H9 (cell line): Measurements from ENCODE around the gene EVI5. TPM values are rescaled to one million over a fixed set of nuclear protein-coding genes. Genes with fewer than 3 reads are reported as not detected.

Experiments
- DNase-seq: peaks from one replicate; pipeline ENCODE4 v3.0.0-alpha.2; 2017
- H2AFZ ChIP-seq: one replicate; pipeline ENCODE4 v1.6.1; 2013; ENCODE audit warnings: mild to moderate bottlenecking, low read length, control low read depth, moderate library complexity
- H2AK5ac ChIP-seq: 2 replicates; pipeline ENCODE4 v1.6.1; 2013; ENCODE audit warnings: low read length, control low read depth, mixed read lengths; ENCODE audit not compliant: insufficient read length
- H2BK120ac ChIP-seq: one replicate; pipeline ENCODE4 v1.6.1; 2013; ENCODE audit warnings: low read depth, mild to moderate bottlenecking, low read length, control low read depth, inconsistent platforms; ENCODE audit not compliant: poor library complexity, severe bottlenecking
- H2BK12ac ChIP-seq: 2 replicates; pipeline ENCODE4 v1.6.1; 2013; ENCODE audit warnings: low read length, control low read depth, mixed read lengths, low read depth; ENCODE audit not compliant: insufficient read length
- H2BK15ac ChIP-seq: 2 replicates; pipeline ENCODE4 v1.6.1; 2013; ENCODE audit warnings: low read depth, low read length, control low read depth
- H2BK20ac ChIP-seq: one replicate; pipeline ENCODE4 v1.6.1; 2013; ENCODE audit warnings: low read depth, mild to moderate bottlenecking, low read length, control low read depth, inconsistent platforms; ENCODE audit not compliant: poor library complexity, severe bottlenecking
- H2BK5ac ChIP-seq: 2 replicates; pipeline ENCODE4 v1.6.1; 2013; ENCODE audit warnings: low read length, control low read depth, mixed read lengths; ENCODE audit not compliant: insufficient read length
- H3K14ac ChIP-seq: 2 replicates; pipeline ENCODE4 v1.6.1; 2013; ENCODE audit warnings: low read length, control low read depth; ENCODE audit not compliant: insufficient read depth
- H3K18ac ChIP-seq: 2 replicates; pipeline ENCODE4 v1.6.1; 2013; ENCODE audit warnings: low read depth, mild to moderate bottlenecking, mixed read lengths, low read length, control low read depth; ENCODE audit not compliant: insufficient read length
- H3K23ac ChIP-seq: 2 replicates; pipeline ENCODE4 v1.6.1; 2013; ENCODE audit warnings: low read length, control low read depth, mixed read lengths, low read depth; ENCODE audit not compliant: insufficient read length
- H3K23me2 ChIP-seq: 2 replicates; pipeline ENCODE4 v1.6.1; 2013; ENCODE audit warnings: low read depth, mild to moderate bottlenecking, mixed read lengths, low read length, control low read depth; ENCODE audit not compliant: insufficient read length, poor library complexity, severe bottlenecking
- H3K27ac ChIP-seq: 2 replicates; pipeline ENCODE4 v1.5.1; 2013; ENCODE audit warnings: low read length, control low read depth, mixed read lengths, low read depth; ENCODE audit not compliant: insufficient read length
- H3K27me3 ChIP-seq: 2 replicates; pipeline ENCODE4 v1.6.1; 2013; ENCODE audit warnings: low read length, control low read depth, inconsistent platforms; ENCODE audit not compliant: insufficient read depth
- H3K4ac ChIP-seq: 2 replicates; pipeline ENCODE4 v1.6.1; 2013; ENCODE audit warnings: low read depth, mild to moderate bottlenecking, control low read depth, inconsistent platforms, low read length, moderate library complexity
- H3K4me1 ChIP-seq: 2 replicates; pipeline ENCODE4 v1.6.1; 2013; ENCODE audit warnings: low read length, control low read depth, inconsistent platforms; ENCODE audit not compliant: insufficient read depth
- H3K4me2 ChIP-seq: 2 replicates; pipeline ENCODE4 v1.6.1; 2013; ENCODE audit warnings: low read length, control low read depth, mixed read lengths; ENCODE audit not compliant: insufficient read length, insufficient read depth
- H3K56ac ChIP-seq: 2 replicates; pipeline ENCODE4 v1.6.1; 2013; ENCODE audit warnings: low read depth, mild to moderate bottlenecking, mixed read lengths, low read length, control low read depth; ENCODE audit not compliant: insufficient read length
- H3K79me1 ChIP-seq: 2 replicates; pipeline ENCODE4 v1.6.1; 2013; ENCODE audit warnings: low read depth, mild to moderate bottlenecking, moderate library complexity, low read length, control low read depth, inconsistent platforms; ENCODE audit not compliant: insufficient read depth, poor library complexity, severe bottlenecking
- H3K79me2 ChIP-seq: 2 replicates; pipeline ENCODE4 v1.6.1; 2013; ENCODE audit warnings: low read length, control low read depth, inconsistent platforms; ENCODE audit not compliant: insufficient read depth
- H3K9ac ChIP-seq: 2 replicates; pipeline ENCODE4 v1.6.1; 2013; ENCODE audit warnings: low read length, control low read depth, mixed read lengths; ENCODE audit not compliant: insufficient read length; ENCODE audit errors: extremely low read depth
- H3K9me3 ChIP-seq: one replicate; pipeline ENCODE4 v1.6.1; 2013; ENCODE audit warnings: low read depth, low read length, inconsistent platforms; ENCODE audit not compliant: control insufficient read depth
- H3T11ph ChIP-seq: one replicate; pipeline ENCODE4 v1.6.1; 2013; ENCODE audit warnings: mild to moderate bottlenecking, low read length, control low read depth, inconsistent platforms
- H4K20me1 ChIP-seq: one replicate; pipeline ENCODE4 v1.6.1; 2013; ENCODE audit not compliant: control insufficient read depth, insufficient read length, insufficient read depth
- H4K5ac ChIP-seq: 2 replicates; pipeline ENCODE4 v1.6.1; 2013; ENCODE audit warnings: low read depth, mild to moderate bottlenecking, mixed read lengths, low read length, control low read depth; ENCODE audit not compliant: insufficient read length
- H4K8ac ChIP-seq: replicated peaks from 2 replicates; pipeline ENCODE4 v1.6.1; 2013; ENCODE audit warnings: low read length, control low read depth, mixed read lengths, low read depth; ENCODE audit not compliant: insufficient read length
- H4K91ac ChIP-seq: 2 replicates; pipeline ENCODE4 v1.6.1; 2013; ENCODE audit warnings: low read depth, mild to moderate bottlenecking, moderate library complexity, mixed read lengths, low read length, control low read depth; ENCODE audit not compliant: insufficient read length
- H3K27ac Mint-ChIP-seq, 3 experiments: 2 replicates in 2 of 3; 3 replicates in 1 of 3; pipeline ENCODE4 v1.8.0; 2020 to 2021; ENCODE audit warnings: mixed read lengths in 3 of 3, mild to moderate bottlenecking in 1 of 3, moderate library complexity in 1 of 3
- H3K27me3 Mint-ChIP-seq: 2 replicates; pipeline ENCODE4 v1.8.0; 2021; ENCODE audit warnings: low read depth, mild to moderate bottlenecking, moderate library complexity, mixed read lengths
- H3K36me3 Mint-ChIP-seq, 3 experiments: 2 replicates in 2 of 3; 3 replicates in 1 of 3; pipeline ENCODE4 v1.8.0; 2020 to 2021; ENCODE audit warnings: low read depth in 3 of 3, mixed read lengths in 3 of 3; ENCODE audit not compliant: insufficient read depth in 1 of 3
- H3K4me1 Mint-ChIP-seq, 2 experiments: 2 replicates each; pipeline ENCODE4 v1.8.0; 2020; ENCODE audit warnings: mixed read lengths in 2 of 2
- H3K4me3 Mint-ChIP-seq, 2 experiments: 2 replicates in 1 of 2; 3 replicates in 1 of 2; pipeline ENCODE4 v1.8.0; 2020 to 2021; ENCODE audit warnings: mild to moderate bottlenecking in 2 of 2, mixed read lengths in 2 of 2, moderate library complexity in 1 of 2
- H3K9me3 Mint-ChIP-seq, 2 experiments: 2 replicates in 1 of 2; 3 replicates in 1 of 2; pipeline ENCODE4 v1.8.0; 2020; ENCODE audit warnings: mild to moderate bottlenecking in 2 of 2, mixed read lengths in 2 of 2, moderate library complexity in 1 of 2
- total RNA-seq: library from RNA; stranded (reverse); gene quantifications from 2 replicates; pipeline ENCODE4 v1.2.1, GENCODE V29; 2021
- TF ChIP-seq, protein P1 (sequence below): fragments of 200-600 bp; sonication (generic); conservative IDR thresholded peaks from 3 replicates; pipeline ENCODE4 v1.8.0; 2021; ENCODE audit warnings: antibody characterized with exemption, mild to moderate bottlenecking

EVI5 gene
- total RNA-seq, 1 experiment from 2014 or later: 9.7 TPM

DNA sequence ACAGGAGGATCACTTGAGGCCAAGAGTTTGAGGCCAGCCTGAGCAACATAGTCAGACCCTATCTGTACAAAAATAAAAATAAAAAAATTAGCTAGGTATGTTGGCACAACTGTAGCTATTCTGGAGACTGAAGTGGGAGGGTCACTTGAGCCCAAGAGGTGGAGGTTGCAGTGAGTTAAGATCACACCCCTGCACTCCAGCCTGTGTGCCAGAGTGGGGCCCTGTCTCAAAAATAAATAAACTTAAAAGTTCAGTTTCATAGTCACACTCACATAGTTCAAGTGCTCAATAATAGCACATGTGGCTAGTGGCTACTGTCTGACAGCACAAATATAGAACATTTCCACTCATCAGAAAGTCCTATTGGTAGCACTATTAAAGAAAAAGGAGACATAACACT, 5.2 kb upstream of the EVI5 start:
- Histone ChIP-seq H2BK15ac (no peak overlapping the region), H2AK5ac (no peak overlapping the region), H3T11ph (no peak overlapping the region), H3K4me1 (no peaks in the 10 kb centered on the region), H4K20me1 (no peaks in the 10 kb centered on the region), H3K23me2 (no peaks in the 10 kb centered on the region), H2AFZ (no peak overlapping the region), H3K56ac (no peak overlapping the region), H3K27me3 (no peaks in the 10 kb centered on the region; the same call in 1 of the 2 replicates), H3K79me2 (no peaks in the 10 kb centered on the region), H3K79me1 (no peaks in the 10 kb centered on the region), H2BK20ac (no peak overlapping the region), H3K4ac (no peak overlapping the region), H3K9me3 (no peaks in the 10 kb centered on the region), H2BK5ac (no peak overlapping the region), H3K23ac (no peak overlapping the region), H2BK120ac (no peak overlapping the region), H4K8ac (no peak overlapping the region), H4K91ac (no peak overlapping the region), H2BK12ac (no peak overlapping the region), H4K5ac (no peak overlapping the region), H3K18ac (no peak overlapping the region), H3K14ac (no peak overlapping the region), H3K4me2 (no peak overlapping the region), H3K9ac (no peak overlapping the region), H3K27ac (no peak overlapping the region)
- Mint-ChIP-seq H3K27ac (no peak overlapping the region), H3K27me3 (peaks cover 29% of the 10 kb centered on the region), H3K36me3 (peaks cover 0 to 4% (median 2%) of the 10 kb centered on the region in 3 experiments; a peak in 4 of 7 replicates), H3K4me3 (no peak overlapping the region), H3K4me1 (peaks cover 40 to 44% of the 10 kb centered on the region in 2 experiments), H3K9me3 (peaks cover 0 to 3% of the 10 kb centered on the region in 2 experiments; a peak in 1 of 5 replicates)
- no peak for DNase-seq
- TF ChIP-seq, protein P1, sequence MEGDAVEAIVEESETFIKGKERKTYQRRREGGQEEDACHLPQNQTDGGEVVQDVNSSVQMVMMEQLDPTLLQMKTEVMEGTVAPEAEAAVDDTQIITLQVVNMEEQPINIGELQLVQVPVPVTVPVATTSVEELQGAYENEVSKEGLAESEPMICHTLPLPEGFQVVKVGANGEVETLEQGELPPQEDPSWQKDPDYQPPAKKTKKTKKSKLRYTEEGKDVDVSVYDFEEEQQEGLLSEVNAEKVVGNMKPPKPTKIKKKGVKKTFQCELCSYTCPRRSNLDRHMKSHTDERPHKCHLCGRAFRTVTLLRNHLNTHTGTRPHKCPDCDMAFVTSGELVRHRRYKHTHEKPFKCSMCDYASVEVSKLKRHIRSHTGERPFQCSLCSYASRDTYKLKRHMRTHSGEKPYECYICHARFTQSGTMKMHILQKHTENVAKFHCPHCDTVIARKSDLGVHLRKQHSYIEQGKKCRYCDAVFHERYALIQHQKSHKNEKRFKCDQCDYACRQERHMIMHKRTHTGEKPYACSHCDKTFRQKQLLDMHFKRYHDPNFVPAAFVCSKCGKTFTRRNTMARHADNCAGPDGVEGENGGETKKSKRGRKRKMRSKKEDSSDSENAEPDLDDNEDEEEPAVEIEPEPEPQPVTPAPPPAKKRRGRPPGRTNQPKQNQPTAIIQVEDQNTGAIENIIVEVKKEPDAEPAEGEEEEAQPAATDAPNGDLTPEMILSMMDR: no peak
